Measurements from ENCODE around the gene PSTPIP2.

PSTPIP2 gene

GRCh38 chr18:46071653-46072375 lies at the start of gene PSTPIP2:
Gene PSTPIP2 (minus strand): TSS chr18:46072260. CDS start chr18:46072188, 72 bp downstream.
- DNase-seq (ENCODE audit: extremely low read depth, insufficient read length): peak; percentile 58
- TF ChIP-seq, protein P1, sequence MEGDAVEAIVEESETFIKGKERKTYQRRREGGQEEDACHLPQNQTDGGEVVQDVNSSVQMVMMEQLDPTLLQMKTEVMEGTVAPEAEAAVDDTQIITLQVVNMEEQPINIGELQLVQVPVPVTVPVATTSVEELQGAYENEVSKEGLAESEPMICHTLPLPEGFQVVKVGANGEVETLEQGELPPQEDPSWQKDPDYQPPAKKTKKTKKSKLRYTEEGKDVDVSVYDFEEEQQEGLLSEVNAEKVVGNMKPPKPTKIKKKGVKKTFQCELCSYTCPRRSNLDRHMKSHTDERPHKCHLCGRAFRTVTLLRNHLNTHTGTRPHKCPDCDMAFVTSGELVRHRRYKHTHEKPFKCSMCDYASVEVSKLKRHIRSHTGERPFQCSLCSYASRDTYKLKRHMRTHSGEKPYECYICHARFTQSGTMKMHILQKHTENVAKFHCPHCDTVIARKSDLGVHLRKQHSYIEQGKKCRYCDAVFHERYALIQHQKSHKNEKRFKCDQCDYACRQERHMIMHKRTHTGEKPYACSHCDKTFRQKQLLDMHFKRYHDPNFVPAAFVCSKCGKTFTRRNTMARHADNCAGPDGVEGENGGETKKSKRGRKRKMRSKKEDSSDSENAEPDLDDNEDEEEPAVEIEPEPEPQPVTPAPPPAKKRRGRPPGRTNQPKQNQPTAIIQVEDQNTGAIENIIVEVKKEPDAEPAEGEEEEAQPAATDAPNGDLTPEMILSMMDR (IDR thresholded peaks at IDR 0.05; ENCODE audit: insufficient read depth, low read length, poor library complexity, severe bottlenecking): no peak
- Histone ChIP-seq H3K36me3 (ENCODE audit: control insufficient read depth, insufficient read depth, low read length) (no peaks in the 10 kb centered on the region; the same call in 1 of the 2 replicates), H3K4me3 (replicated peaks; ENCODE audit: low read depth, low read length) (peak within 1 kb of the TSS; percentile 66), H3K27me3 (replicated peaks; ENCODE audit: control insufficient read depth, insufficient read depth, low read length) (no peaks in the 10 kb centered on the region)

- no peaks in the 10 kb centered on the region for H3K27me3 ChIP-seq (replicated peaks; ENCODE audit: control insufficient read depth, insufficient read depth, low read length)
- H3K36me3 ChIP-seq (ENCODE audit: control insufficient read depth, insufficient read depth, low read length): peaks cover 2% of the 10 kb centered on the region; the same call in 1 of the 2 replicates
- no peak for DNase-seq (ENCODE audit: extremely low read depth, insufficient read length)
- TF ChIP-seq, protein P1 (IDR thresholded peaks at IDR 0.05; ENCODE audit: insufficient read depth, low read length, poor library complexity, severe bottlenecking): no peak
- H3K4me3 ChIP-seq (replicated peaks; ENCODE audit: low read depth, low read length): no peak overlapping the region
Measured at GRCh38 chr18:46113751-46114150, 41.7 kb upstream of the PSTPIP2 start.

DNA sequence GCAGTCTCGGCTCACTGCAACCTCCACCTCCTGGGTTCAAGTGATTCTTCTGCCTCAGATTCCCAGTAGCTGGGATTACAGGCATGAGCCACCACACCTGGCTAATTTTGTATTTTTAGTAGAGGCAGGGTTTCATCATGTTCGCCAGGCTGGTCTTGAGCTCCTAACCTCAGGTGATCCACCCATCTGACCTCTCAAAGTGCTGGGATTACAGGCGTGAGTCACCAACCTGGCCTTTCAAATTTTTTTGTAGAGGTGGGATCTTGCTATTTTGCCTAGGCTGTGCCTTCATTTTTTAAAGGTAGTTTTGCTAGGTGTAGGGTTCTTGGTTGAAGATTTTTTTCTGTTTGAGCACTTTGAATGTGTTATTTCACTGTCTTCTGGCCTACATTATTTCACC lies 38.3 kb upstream of the PSTPIP2 start:
- no peak for DNase-seq (ENCODE audit: extremely low read depth, insufficient read length)
- Histone ChIP-seq H3K4me3 (replicated peaks; ENCODE audit: low read depth, low read length) (no peak overlapping the region), H3K36me3 (ENCODE audit: control insufficient read depth, insufficient read depth, low read length) (no peaks in the 10 kb centered on the region; the same call in 1 of the 2 replicates), H3K27me3 (replicated peaks; ENCODE audit: control insufficient read depth, insufficient read depth, low read length) (no peaks in the 10 kb centered on the region)
- TF ChIP-seq, protein P1 (IDR thresholded peaks at IDR 0.05; ENCODE audit: insufficient read depth, low read length, poor library complexity, severe bottlenecking): no peak

DNA sequence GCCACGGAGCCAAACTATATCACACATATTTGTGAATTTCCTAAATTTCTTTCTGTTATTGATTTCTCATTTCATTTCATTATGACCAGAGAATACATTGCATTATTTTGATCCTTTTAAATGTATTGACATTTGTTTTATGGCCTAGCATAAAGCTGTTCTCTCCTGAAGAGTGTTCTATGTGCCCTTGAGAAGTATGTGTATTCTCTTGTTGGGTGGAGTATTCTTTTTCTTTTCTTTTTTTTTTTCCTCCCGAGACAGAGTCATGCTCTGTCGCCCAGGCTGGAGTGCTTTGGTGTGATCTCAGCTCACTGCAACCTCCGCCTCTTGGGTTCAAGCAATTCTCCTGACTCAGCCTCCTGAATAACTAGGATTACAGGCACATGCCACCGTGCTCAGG lies 37.3 kb upstream of the PSTPIP2 start:
- H3K36me3 ChIP-seq (ENCODE audit: control insufficient read depth, insufficient read depth, low read length): no peaks in the 10 kb centered on the region; the same call in 1 of the 2 replicates

DNA sequence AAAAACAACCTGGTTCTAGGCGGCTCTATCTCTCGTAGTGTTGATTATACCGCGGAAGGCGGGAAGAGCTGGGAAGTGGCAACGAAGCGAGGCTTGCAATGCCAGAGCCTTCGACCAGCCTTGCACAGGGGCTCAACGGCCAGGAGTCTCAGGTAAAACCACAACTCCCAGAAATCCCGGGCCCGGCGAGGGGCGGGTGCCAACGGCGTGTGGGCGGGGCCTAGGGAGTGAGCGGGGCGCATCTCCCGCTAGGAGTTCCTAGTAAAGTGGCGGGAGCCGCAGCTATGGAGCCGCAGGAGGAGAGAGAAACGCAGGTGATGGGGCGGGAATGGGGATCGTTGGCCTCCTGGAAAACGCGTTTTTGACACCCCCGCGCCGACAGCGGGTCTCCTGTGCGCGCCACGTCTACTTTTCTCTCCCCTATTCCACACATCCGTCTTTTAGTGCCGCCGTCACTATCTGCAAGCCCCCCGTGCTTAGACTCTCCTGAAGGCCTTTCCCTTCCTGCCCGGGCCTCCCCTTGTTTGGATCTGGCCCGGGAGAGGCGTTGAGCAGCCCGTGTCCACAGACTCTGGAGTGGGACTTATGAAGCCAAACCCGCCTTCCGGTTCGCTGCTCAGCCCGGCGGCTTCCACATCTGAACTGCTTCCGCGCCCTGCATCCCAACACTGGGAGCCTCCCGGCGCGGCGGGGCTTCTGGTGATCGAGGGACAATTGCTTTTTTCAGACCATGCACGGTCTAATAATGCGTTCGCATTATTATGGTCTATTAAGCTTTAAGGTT lies 32.3 kb upstream of the PSTPIP2 start, which contains the start of gene HAUS1:
TSS of gene HAUS1 (plus strand) at position 258 of the 784 bp plus-strand sequence. CDS start at position 285, 27 bp downstream.
- Histone ChIP-seq H3K36me3 (ENCODE audit: control insufficient read depth, insufficient read depth, low read length) (no peaks in the 10 kb centered on the region; the same call in 1 of the 2 replicates), H3K4me3 (replicated peaks; ENCODE audit: low read depth, low read length) (peak within 1 kb of the TSS; percentile 99), H3K27me3 (replicated peaks; ENCODE audit: control insufficient read depth, insufficient read depth, low read length) (no peaks in the 10 kb centered on the region)
- TF ChIP-seq, protein P1 (IDR thresholded peaks at IDR 0.05; ENCODE audit: insufficient read depth, low read length, poor library complexity, severe bottlenecking): no peak
- peak; percentile 86 for DNase-seq (ENCODE audit: extremely low read depth, insufficient read length)

More for the DNA sequence above, 37.3 kb upstream of the PSTPIP2 start:
- H3K27me3 ChIP-seq (replicated peaks; ENCODE audit: control insufficient read depth, insufficient read depth, low read length): no peaks in the 10 kb centered on the region
- H3K4me3 ChIP-seq (replicated peaks; ENCODE audit: low read depth, low read length): no peak overlapping the region
- TF ChIP-seq, protein P1 (IDR thresholded peaks at IDR 0.05; ENCODE audit: insufficient read depth, low read length, poor library complexity, severe bottlenecking): no peak
- no peak for DNase-seq (ENCODE audit: extremely low read depth, insufficient read length)

Data from GM06990 (cell line).